ENCODE results near the gene EHD3.

EHD3 gene

DNA sequence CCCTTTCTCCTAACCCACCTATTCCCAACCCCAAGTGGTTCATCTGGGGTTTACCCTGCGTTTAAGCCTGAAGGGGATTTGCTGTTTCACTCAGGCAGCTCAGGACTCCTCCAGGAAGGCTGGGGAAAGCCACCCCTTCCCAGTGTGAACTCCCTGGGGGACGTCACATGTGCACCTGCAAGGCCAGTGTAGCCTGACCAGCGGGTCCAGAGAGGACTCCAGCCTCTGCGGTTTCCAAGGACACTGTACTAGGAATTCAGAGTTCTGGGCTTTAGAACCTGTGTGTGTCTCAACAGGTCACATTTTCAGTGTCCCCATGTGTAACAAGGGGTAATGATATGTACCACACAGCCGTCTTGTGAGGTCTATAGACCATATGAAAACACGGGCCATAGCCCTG is 17.9 kb downstream of the EHD3 start:
- DNase-seq (ENCODE audit: low read depth): no peak
- no peak overlapping the region for H3K4me3 ChIP-seq (ENCODE audit: control insufficient read depth, low read depth, low read length)
- no peak for TF ChIP-seq CTCF (conservative IDR thresholded peaks at IDR 0.05; ENCODE audit: control insufficient read depth, insufficient read depth, low read depth, low read length)

- no peak for DNase-seq (ENCODE audit: low read depth)
- H3K4me3 ChIP-seq (ENCODE audit: control insufficient read depth, low read depth, low read length): no peak overlapping the region
- TF ChIP-seq CTCF (conservative IDR thresholded peaks at IDR 0.05; ENCODE audit: control insufficient read depth, insufficient read depth, low read depth, low read length): no peak
Observed at GRCh38 chr2:31253356-31254131, 19.6 kb downstream of the EHD3 start.

DNA sequence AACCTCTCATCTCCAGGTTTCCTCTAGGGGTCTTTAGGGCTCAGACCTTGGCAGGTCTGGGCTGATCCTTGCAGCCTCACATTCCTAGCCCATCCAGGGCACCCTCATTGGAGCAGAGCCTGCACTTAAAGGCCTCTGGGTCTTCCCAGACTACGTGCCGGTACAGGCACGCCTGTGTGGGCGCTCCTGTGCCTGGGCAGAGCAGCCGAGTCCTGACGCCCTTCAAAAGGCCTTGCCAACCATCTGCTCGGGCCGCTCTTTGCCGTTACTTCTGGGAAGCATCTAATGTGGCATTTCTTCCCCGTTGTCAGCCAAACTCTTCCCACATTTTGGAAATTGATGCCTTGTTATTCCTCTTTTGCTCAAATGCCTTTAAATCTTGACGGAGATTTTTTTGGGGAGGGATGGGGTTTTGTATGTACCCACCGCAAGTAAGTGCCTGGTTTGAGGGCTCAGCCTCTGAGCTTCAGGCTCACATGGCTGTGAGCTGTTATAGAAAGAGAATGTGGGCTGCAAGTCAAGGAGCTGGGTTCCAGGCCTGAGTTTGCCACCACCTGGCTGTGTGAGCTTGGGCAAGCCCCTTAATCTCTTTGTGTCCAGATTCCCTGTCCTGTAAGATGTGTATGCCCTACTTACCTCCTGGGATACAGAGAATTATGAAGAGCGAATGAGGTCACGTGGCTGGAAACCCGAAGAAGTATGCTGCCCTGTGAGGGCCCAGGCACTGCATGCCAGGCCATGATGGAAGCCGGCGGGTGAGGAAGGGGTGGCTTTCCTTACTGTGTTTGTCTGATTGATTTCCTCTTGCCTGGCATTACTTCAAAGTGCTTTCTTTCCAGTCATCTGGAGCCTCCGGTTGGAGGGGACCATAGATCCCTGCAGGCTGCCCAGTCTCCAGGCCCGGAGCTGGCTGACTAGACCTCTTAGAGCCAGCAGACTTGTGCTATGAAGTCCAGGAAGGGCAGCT is 20.6 kb downstream of the EHD3 start:
- DNase-seq (ENCODE audit: low read depth): no peak
- no peak overlapping the region for H3K4me3 ChIP-seq (ENCODE audit: control insufficient read depth, low read depth, low read length)
- no peak for TF ChIP-seq CTCF (conservative IDR thresholded peaks at IDR 0.05; ENCODE audit: control insufficient read depth, insufficient read depth, low read depth, low read length)

- DNase-seq (ENCODE audit: low read depth): no peak
- H3K4me3 ChIP-seq (ENCODE audit: control insufficient read depth, low read depth, low read length): no peak overlapping the region
- TF ChIP-seq CTCF (conservative IDR thresholded peaks at IDR 0.05; ENCODE audit: control insufficient read depth, insufficient read depth, low read depth, low read length): no peak
Observed at GRCh38 chr2:31255911-31256571, 22.1 kb downstream of the EHD3 start.

GRCh38 chr2:31256611-31257382 is 22.8 kb downstream of the EHD3 start:
- H3K4me3 ChIP-seq (ENCODE audit: control insufficient read depth, low read depth, low read length): no peak overlapping the region
- DNase-seq (ENCODE audit: low read depth): no peak
- TF ChIP-seq CTCF (conservative IDR thresholded peaks at IDR 0.05; ENCODE audit: control insufficient read depth, insufficient read depth, low read depth, low read length): no peak

GRCh38 chr2:31258351-31258750 is 24.4 kb downstream of the EHD3 start:
- no peak for DNase-seq (ENCODE audit: low read depth)
- no peak for TF ChIP-seq CTCF (conservative IDR thresholded peaks at IDR 0.05; ENCODE audit: control insufficient read depth, insufficient read depth, low read depth, low read length)
- no peak overlapping the region for H3K4me3 ChIP-seq (ENCODE audit: control insufficient read depth, low read depth, low read length)

All from fibroblast of mammary gland (primary cell).